Measurements from ENCODE around the gene PLA2R1. TPM values are rescaled to one million over a fixed set of nuclear protein-coding genes. Genes with fewer than 3 reads are reported as not detected.

PLA2R1 gene
- total RNA-seq, 1 donor from 2014 or later = 19.0 TPM

DNA sequence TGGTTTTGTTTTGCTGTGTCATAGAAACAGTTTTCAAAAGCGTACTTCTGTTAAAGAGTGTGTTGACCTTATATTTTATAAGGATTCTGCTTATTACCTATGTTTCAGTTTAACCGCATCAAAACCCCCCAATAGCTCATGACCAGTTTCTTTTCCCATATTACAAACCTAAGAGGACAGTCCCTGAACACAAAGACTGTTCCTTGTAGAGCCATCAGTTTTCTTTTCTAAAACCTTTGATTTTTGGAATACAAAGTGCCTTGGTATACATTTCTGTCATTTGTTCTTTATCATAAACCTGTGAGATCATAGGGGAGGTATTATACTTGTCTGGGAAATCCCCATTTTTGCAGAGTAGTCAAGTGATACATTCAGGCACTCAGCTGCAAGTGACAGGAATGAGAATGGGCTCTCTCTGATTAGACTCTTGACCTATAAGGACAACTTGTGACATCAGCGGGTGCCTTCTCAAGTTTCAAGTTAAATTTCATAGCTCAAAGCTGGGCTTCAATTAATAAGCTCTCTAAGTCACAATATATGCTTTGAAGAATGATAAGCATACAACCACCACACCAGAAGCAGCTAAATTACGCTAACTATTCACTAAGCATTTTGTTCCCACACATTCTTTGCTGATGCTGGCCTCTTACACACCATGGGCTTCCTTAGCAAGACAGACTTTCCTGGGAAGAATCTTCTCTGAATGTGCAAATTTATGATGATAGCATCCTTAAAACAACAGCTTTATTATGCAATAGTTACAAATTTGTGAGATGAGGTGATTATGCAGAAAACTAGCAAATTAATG, 167.0 kb downstream of the PLA2R1 start:
- DNase-seq (ENCODE audit: low spot score) = no peak

DNA sequence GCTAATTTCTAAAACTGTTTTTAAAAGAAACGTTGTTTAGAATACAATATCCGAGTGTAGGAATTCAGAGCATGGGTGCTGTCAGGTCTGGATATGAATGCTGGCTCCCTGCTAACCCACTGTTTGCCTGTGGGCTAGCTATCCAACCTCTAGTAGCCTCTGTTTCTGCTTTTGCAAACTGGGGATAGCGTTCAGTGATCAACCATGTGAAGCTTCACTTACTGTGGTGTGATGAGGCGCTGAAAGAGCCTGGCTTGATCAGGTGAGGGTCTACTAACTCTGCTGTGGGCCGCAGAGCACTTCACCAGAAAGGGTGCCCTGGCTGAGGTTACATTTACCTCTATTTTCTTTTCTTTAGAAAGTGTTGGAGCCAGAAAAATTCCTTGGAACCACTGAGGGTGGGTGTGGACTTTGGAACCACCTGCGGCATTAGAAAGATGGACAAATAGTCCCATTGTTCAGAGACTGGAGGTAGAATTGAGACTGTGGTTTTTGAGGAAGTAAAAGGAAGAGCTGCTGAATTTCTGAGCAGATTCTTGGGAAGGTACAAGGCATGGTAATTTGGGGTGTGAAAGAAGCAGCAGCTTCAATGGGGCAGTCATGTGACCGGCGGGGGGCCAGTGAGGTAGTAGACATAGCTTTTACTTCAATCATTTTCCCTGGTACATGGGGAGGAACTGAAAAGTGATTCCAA, 168.1 kb downstream of the PLA2R1 start:
- DNase-seq (ENCODE audit: low spot score) = no peak

DNA sequence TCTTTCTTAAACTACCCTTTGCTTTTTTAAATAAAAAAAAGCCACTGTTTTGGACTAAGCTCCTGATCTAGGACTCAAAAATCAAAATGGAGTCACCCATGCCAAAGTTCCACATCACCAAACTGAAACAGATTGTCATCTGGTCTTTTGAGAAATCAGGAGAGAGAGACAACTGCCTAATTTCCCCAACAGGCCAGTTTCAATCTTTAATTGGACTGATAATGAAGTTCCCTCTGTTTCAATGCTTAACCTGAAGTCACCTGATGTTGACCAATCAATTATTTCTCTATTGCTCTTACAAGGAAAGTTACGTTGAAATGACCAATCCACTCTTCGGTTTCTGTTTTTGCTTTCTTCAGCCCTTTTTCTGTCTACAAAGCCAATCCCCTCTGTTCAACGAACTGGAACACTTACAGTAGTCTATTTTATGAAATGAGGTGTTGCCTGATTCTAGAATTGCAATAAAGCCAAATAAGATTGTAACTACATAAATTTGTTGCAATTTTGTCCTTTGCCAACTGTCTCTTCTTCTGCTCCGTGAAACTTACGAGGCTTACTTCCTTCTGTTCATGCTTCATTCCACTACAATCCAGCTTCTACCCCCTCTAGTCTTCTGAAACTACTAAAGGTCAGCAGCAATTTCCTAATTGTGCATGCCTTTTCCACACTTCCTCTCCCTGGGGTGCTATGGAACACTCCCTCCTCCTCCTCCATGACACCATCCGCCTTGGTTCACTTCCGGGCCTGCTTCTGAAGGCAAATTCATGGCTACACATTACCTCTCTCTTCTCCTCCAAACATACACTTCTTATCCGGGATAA, 169.2 kb downstream of the PLA2R1 start:
- DNase-seq (ENCODE audit: low spot score) = no peak

DNA sequence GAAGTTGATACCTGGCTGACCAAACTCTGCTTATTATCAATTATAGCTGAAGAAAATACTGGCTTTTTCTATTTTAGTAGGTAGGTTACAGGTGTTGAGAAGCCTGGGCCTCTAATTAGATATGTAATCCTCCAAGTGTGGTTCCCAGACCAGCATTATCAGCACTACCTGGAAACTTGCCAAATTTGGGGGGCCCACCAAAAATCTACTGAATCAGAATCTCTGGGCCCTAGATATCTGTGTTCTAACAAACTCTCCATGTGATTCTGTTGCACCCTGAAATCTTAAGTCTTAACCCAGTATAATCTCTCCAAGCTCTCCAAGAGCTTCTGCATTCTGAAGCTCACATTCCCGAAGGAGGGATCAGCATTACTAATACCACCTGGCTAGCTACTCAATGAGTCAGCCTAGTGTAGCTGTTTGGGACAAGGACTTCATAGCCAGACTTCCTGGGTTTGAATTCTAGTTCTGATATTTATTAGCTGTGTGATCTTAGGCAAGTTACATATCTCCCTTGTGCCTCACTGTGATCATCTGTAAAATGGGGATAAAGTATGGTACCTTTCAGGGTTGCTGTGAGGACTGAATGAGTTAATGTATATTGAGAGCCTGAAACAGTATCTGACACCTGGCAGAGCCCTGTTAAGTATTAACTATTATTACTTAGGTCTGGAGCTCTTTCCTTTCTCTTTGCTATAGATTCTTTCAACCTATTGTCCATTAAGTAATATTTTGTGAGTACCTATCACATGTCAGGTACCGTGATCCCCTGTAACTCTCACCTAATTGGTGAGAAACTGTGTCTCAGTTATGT, 170.3 kb downstream of the PLA2R1 start:
- DNase-seq (ENCODE audit: low spot score) = no peak

DNA sequence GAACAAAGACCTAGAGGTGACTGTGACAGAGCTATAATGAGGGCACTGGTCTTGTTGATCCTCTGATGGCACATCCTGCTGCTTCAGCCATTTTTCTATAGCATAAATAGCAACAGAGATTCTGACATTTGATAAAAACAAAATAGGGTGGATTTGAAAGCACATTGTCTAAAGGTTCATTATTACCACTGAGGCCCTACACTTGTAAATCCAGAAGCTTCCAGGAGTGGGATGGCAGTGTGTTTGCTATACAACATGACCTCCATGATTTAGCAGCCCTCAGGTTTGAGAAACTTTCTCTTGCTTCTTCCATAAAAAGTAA, 171.2 kb downstream of the PLA2R1 start:
- DNase-seq (ENCODE audit: low spot score) = no peak

DNA sequence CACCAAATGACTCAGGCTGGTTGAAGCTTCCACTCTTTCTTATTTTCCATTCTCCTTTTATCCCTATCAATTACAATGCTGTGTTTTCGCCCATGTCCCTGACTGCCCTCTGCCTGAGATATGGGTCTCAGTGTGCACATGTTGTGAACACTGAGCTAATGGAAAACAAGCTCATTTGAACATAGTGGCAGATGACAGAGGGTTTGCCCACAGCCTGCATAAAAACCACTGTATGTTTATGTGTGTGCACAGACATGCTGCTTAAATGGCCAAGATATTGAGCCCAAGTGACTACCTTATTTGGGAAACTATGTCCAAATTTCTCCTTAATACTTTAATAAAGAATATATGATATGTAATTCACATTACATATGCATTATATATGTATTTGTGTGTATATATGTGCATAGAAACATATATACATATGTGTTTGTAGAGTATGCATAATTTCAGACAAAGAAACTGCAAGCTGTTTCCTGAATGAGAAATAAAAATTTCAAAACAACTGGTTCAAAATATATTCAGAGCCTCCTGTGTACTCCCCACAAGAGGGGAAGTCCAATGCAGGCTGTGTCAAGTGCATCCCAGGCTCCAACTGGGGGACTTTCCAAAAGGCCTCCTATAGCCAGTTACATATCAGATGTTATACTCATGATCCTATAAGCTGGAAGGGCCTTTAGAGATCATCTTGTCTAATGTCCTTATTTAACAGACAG, 171.7 kb downstream of the PLA2R1 start:
- no peak for DNase-seq (ENCODE audit: low spot score)

DNA sequence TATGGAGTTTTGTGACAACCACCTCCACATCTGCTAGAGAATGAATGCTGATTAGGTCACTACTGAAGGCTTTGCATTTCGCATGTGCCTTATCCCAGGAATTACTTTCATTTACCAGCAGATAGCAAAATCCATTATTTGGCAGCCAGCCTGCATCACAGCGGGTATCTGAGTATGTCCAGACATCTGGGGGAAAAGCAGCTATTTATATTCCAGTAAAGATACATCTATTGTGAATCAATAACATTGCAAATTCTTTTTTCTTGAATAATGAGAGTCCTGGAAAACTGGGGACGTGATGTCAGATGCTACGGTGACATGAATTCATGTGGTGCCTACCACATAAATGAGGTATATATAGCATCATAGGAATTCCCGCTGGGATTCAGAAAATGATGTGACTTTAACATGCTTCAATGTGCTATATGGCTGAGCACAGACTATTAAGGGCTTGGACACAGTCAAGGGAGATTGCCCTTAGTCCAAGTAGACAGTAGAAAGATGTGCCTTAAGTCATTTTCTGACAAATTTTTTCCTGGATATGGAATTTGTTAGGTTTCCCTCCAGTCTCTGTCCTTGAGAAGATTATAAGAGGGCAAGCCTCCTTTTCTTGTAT, 180.2 kb downstream of the PLA2R1 start:
- DNase-seq (ENCODE audit: low spot score) = no peak

Other genes with a start within 250 kb of the PLA2R1 start
- 42.4 TPM for gene LY75, start 157.9 kb downstream of the PLA2R1 start, total RNA-seq
- 96.3 TPM for gene ITGB6, start 137.7 kb upstream of the PLA2R1 start, total RNA-seq

Measured in ureter (tissue), 1 donor.